ENCODE measurements around the gene IL1R2. TPM values are rescaled to one million over a fixed set of nuclear protein-coding genes. Genes with fewer than 3 reads are reported as not detected.

IL1R2 gene
- total RNA-seq, 2 donors from 2014 or later = 0.73 TPM; not detected in 1

DNA sequence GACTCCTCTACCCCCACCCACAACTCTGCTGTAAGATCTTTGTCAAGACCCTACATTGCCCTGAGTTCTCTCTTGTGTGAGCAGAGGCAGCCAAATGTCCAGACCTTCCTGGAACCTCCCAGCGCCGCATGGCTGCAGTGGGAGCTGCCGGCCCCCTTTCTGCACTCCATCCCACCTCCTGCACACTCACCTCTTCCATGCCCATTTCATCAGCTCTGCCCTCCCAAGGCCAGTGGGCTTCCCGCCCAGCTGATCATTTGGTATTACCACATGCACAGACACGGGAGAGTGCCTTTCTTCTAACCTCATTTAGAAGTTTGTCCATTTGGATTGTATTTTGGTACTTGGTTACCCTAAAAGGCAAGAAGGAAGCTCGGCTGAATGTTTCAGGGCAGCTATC is 2.0 kb downstream of the IL1R2 start:
- Histone ChIP-seq H3K4me1 (ENCODE audit: control insufficient read depth, insufficient read depth, low read length) (no peaks in the 10 kb centered on the region), H3K9me3 (ENCODE audit: control insufficient read depth, low read length) (no peaks in the 10 kb centered on the region), H3K4me3 (ENCODE audit: low read length) (no peak overlapping the region), H3K9ac (ENCODE audit: extremely low read depth, low read length, poor library complexity, severe bottlenecking) (no peak overlapping the region), H3K27me3 (ENCODE audit: control insufficient read depth, insufficient read depth, low read length, poor library complexity, severe bottlenecking) (no peaks in the 10 kb centered on the region), H3K36me3 (ENCODE audit: control insufficient read depth, insufficient read depth, low read length) (no peaks in the 10 kb centered on the region), H3K27ac (ENCODE audit: low read depth, low read length) (no peak overlapping the region)
- DNase-seq = no peak
- no peak overlapping the region for H3K27ac Mint-ChIP-seq
- H3K4me3 Mint-ChIP-seq = no peak overlapping the region
- no peaks in the 10 kb centered on the region for H3K36me3 Mint-ChIP-seq (ENCODE audit: low read depth)
- H3K9me3 Mint-ChIP-seq = no peaks in the 10 kb centered on the region
- H3K27me3 Mint-ChIP-seq (ENCODE audit: insufficient read depth) = no peaks in the 10 kb centered on the region
- no peaks in the 10 kb centered on the region for H3K4me1 Mint-ChIP-seq
- WGBS, 2 experiments (ENCODE audit: insufficient coverage in 1 of 2, insufficient read length in 1 of 2) = 81 to 90% methylated on average over 5 to 6 of the region's 6 CpGs
- TF ChIP-seq, protein P1, sequence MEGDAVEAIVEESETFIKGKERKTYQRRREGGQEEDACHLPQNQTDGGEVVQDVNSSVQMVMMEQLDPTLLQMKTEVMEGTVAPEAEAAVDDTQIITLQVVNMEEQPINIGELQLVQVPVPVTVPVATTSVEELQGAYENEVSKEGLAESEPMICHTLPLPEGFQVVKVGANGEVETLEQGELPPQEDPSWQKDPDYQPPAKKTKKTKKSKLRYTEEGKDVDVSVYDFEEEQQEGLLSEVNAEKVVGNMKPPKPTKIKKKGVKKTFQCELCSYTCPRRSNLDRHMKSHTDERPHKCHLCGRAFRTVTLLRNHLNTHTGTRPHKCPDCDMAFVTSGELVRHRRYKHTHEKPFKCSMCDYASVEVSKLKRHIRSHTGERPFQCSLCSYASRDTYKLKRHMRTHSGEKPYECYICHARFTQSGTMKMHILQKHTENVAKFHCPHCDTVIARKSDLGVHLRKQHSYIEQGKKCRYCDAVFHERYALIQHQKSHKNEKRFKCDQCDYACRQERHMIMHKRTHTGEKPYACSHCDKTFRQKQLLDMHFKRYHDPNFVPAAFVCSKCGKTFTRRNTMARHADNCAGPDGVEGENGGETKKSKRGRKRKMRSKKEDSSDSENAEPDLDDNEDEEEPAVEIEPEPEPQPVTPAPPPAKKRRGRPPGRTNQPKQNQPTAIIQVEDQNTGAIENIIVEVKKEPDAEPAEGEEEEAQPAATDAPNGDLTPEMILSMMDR (conservative IDR thresholded peaks at IDR 0.05) = no peak

DNA sequence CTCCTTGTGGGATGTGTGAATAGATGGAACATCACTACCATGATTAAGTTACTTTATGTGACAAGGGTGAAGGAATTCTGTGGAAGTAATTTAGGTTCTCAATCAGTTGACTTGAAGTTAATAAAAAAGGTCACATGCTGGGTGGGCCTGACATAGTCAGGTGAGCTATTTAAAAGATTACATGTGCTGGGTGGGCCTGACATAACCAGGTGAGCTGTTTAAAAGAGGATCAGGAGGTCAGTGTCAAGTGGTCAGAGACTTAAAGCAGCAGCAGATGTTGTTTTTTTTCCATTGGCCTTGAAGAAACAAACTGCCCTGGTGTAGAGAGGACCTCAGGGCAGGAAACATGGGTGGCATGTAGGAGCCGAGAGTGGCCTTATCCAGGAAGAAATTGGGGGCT is 3.3 kb downstream of the IL1R2 start:
- Mint-ChIP-seq H3K36me3 (ENCODE audit: low read depth) (no peaks in the 10 kb centered on the region), H3K4me3 (no peak overlapping the region), H3K27ac (no peak overlapping the region), H3K27me3 (ENCODE audit: insufficient read depth) (no peaks in the 10 kb centered on the region), H3K4me1 (peaks cover 2% of the 10 kb centered on the region), H3K9me3 (no peaks in the 10 kb centered on the region)
- Histone ChIP-seq H3K9me3 (ENCODE audit: control insufficient read depth, low read length) (no peaks in the 10 kb centered on the region), H3K27ac (ENCODE audit: low read depth, low read length) (no peak overlapping the region), H3K9ac (ENCODE audit: extremely low read depth, low read length, poor library complexity, severe bottlenecking) (no peak overlapping the region), H3K4me1 (ENCODE audit: control insufficient read depth, insufficient read depth, low read length) (no peaks in the 10 kb centered on the region), H3K27me3 (ENCODE audit: control insufficient read depth, insufficient read depth, low read length, poor library complexity, severe bottlenecking) (no peaks in the 10 kb centered on the region), H3K36me3 (ENCODE audit: control insufficient read depth, insufficient read depth, low read length) (no peaks in the 10 kb centered on the region), H3K4me3 (ENCODE audit: low read length) (no peak overlapping the region)
- WGBS, 2 experiments (ENCODE audit: insufficient coverage in 1 of 2, insufficient read length in 1 of 2) = 86 to 90% methylated on average over 1 of the region's 1 CpG
- TF ChIP-seq, protein P1 (conservative IDR thresholded peaks at IDR 0.05) = no peak
- no peak for DNase-seq

DNA sequence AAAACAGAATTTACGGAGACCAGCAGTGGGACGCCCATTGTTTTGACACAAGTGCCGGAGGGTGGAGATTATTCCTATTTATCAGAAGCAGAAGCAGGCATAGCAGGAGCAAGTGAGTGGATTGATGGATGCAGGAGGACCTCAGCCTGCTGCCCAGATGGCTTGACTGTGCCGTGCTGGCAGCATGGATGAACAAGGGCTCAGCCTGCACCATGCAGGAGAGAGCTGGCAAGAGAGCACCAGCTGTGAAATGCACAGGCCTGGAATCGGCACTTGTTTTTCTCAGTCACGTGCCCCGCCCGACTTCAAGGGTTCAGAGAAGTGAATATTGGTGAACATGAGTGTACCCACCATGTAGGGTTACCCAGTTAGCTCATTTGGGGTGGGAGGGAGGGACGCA is 4.0 kb downstream of the IL1R2 start:
- Histone ChIP-seq H3K27ac (ENCODE audit: low read depth, low read length) (no peak overlapping the region), H3K27me3 (ENCODE audit: control insufficient read depth, insufficient read depth, low read length, poor library complexity, severe bottlenecking) (no peaks in the 10 kb centered on the region), H3K4me1 (ENCODE audit: control insufficient read depth, insufficient read depth, low read length) (no peaks in the 10 kb centered on the region), H3K36me3 (ENCODE audit: control insufficient read depth, insufficient read depth, low read length) (no peaks in the 10 kb centered on the region), H3K9me3 (ENCODE audit: control insufficient read depth, low read length) (no peaks in the 10 kb centered on the region), H3K9ac (ENCODE audit: extremely low read depth, low read length, poor library complexity, severe bottlenecking) (no peak overlapping the region), H3K4me3 (ENCODE audit: low read length) (no peak overlapping the region)
- H3K9me3 Mint-ChIP-seq = no peaks in the 10 kb centered on the region
- no peak for DNase-seq
- WGBS, 2 experiments (ENCODE audit: insufficient coverage in 1 of 2, insufficient read length in 1 of 2) = 91 to 95% methylated on average over 7 to 9 of the region's 9 CpGs
- TF ChIP-seq, protein P1 (conservative IDR thresholded peaks at IDR 0.05) = no peak
- no peaks in the 10 kb centered on the region for H3K36me3 Mint-ChIP-seq (ENCODE audit: low read depth)
- H3K27me3 Mint-ChIP-seq (ENCODE audit: insufficient read depth) = no peaks in the 10 kb centered on the region
- peaks cover 2% of the 10 kb centered on the region for H3K4me1 Mint-ChIP-seq
- no peak overlapping the region for H3K4me3 Mint-ChIP-seq
- H3K27ac Mint-ChIP-seq = no peak overlapping the region

Measured in endodermal cell (in vitro differentiated cells).